Measurements from ENCODE around the gene NANS. TPM values are rescaled to one million over a fixed set of nuclear protein-coding genes. Genes with fewer than 3 reads are reported as not detected.

NANS gene
- total and polyA plus RNA-seq, 4 donors, result 23.4 to 55.4 (median 42.8) TPM

DNA sequence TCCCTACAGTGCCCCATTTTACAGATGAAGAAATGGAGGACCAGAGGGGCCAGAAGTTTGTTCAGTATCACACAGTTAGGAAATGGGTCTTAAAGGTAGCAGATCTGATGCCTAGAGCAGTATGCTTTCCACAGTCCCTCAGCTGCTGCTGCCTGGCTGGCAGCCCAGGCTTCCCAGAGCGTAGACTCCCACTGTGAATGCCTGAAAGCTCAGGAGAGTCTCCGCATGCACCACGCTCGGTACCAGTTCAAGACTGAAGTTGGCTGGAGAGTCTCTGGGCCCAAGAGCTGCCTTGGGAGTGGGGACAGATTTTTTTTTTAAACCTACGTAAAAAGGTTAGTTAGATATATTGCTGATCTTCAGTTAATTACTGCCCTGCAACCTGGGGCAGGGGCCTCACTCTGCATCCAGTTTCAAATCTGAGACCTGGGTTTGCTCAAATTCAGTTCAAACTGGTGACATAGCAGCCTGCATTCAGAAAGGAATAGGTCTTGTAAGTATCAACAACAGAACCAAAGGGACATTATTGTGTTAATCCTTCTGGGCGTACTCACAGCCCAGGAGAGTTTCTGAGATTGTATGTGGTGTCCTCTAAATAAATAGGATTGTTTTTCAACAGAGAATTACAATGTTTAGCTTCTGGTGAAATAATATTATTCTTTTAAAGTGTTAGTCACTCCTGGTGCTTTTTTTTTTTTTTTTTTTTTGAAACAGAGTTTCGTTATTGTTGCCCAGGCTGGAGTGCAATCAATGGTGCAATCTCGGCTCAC is 8.3 kb downstream of the NANS start:
- Histone ChIP-seq H3K27me3 (ENCODE audit: control insufficient read depth in 4 of 4, insufficient read depth in 4 of 4, low read length in 3 of 4) (no peaks in the 10 kb centered on the region), H3K9ac (ENCODE audit: low read depth in 1 of 2, low read length in 2 of 2) (no peak overlapping the region), H3K9me3 (ENCODE audit: control insufficient read depth in 4 of 4, low read length in 3 of 4) (no peaks in the 10 kb centered on the region), H3K4me3 (ENCODE audit: low read depth in 1 of 3, low read length in 3 of 3) (no peak overlapping the region), H3K4me1 (ENCODE audit: control insufficient read depth in 4 of 4, insufficient read depth in 4 of 4, low read length in 3 of 4) (peaks cover 0 to 5% (median 0%) of the 10 kb centered on the region in 4 donors), H3K27ac (ENCODE audit: low read depth in 1 of 2, low read length in 2 of 2) (no peak overlapping the region), H3K36me3 (ENCODE audit: control insufficient read depth in 4 of 4, insufficient read depth in 3 of 4, low read depth in 1 of 4, low read length in 3 of 4) (peaks cover 10 to 28% (median 13%) of the 10 kb centered on the region in 4 donors)
- no peak for TF ChIP-seq HNF4G (IDR thresholded peaks at IDR 0.05)
- WGBS, result 95% methylated on average over 8 of the region's 8 CpGs
- DNase-seq (ENCODE audit: low spot score), result no peak

DNA sequence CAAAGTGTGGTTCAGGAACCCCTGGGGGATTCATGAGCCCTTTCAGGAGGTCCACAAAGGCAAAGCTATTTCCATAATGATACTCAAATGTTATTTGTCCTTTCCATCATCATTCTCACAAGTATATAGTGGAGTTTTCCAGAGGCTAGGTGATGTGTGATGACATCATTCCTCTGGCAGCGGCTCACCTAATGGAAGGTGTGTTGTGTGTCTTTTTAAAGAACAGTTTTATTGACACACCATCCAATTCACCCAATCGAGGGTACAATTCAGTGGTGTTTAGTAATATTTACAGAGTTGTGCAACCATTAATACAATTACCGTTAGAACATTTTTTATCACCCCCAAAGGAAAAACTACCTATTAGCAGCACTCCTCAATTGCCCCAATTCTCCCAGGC is 9.7 kb downstream of the NANS start:
- Histone ChIP-seq H3K4me1 (ENCODE audit: control insufficient read depth in 4 of 4, insufficient read depth in 4 of 4, low read length in 3 of 4) (peaks cover 0 to 5% (median 0%) of the 10 kb centered on the region in 4 donors), H3K36me3 (ENCODE audit: control insufficient read depth in 4 of 4, insufficient read depth in 3 of 4, low read depth in 1 of 4, low read length in 3 of 4) (peaks cover 7 to 23% (median 11%) of the 10 kb centered on the region in 4 donors), H3K27me3 (ENCODE audit: control insufficient read depth in 4 of 4, insufficient read depth in 4 of 4, low read length in 3 of 4) (no peaks in the 10 kb centered on the region), H3K9ac (ENCODE audit: low read depth in 1 of 2, low read length in 2 of 2) (no peak overlapping the region), H3K27ac (ENCODE audit: low read depth in 1 of 2, low read length in 2 of 2) (no peak overlapping the region), H3K4me3 (ENCODE audit: low read depth in 1 of 3, low read length in 3 of 3) (no peak overlapping the region), H3K9me3 (ENCODE audit: control insufficient read depth in 4 of 4, low read length in 3 of 4) (no peaks in the 10 kb centered on the region)
- TF ChIP-seq YY1 (IDR thresholded peaks at IDR 0.05) (peak; percentile 35), SP1 (IDR thresholded peaks at IDR 0.05) (no peak), FOXA1 (IDR thresholded peaks at IDR 0.05) (no peak), RAD21 (IDR thresholded peaks at IDR 0.05) (no peak), EGR1 (IDR thresholded peaks at IDR 0.05; ENCODE audit: low read depth in 2 of 2) (no peak), HNF4G (IDR thresholded peaks at IDR 0.05) (no peak), RXRA (IDR thresholded peaks at IDR 0.05) (peak in 1 of 2 donors; percentile 56), FOXA2 (IDR thresholded peaks at IDR 0.05) (peak; percentile 39), NR2F2 (IDR thresholded peaks at IDR 0.05) (no peak), HNF4A (conservative IDR thresholded peaks at IDR 0.05) (peak in 1 of 2 donors; percentile 56), GABPA (IDR thresholded peaks at IDR 0.05 in 1 of 2, conservative IDR thresholded peaks at IDR 0.05 in 1 of 2) (no peak), TAF1 (conservative IDR thresholded peaks at IDR 0.05) (no peak), JUND (IDR thresholded peaks at IDR 0.05) (peak; percentile 54 to 76)
- TF ChIP-seq, protein P1, sequence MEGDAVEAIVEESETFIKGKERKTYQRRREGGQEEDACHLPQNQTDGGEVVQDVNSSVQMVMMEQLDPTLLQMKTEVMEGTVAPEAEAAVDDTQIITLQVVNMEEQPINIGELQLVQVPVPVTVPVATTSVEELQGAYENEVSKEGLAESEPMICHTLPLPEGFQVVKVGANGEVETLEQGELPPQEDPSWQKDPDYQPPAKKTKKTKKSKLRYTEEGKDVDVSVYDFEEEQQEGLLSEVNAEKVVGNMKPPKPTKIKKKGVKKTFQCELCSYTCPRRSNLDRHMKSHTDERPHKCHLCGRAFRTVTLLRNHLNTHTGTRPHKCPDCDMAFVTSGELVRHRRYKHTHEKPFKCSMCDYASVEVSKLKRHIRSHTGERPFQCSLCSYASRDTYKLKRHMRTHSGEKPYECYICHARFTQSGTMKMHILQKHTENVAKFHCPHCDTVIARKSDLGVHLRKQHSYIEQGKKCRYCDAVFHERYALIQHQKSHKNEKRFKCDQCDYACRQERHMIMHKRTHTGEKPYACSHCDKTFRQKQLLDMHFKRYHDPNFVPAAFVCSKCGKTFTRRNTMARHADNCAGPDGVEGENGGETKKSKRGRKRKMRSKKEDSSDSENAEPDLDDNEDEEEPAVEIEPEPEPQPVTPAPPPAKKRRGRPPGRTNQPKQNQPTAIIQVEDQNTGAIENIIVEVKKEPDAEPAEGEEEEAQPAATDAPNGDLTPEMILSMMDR (IDR thresholded peaks at IDR 0.05; ENCODE audit: low read depth, low read length, missing input control), result no peak
- TF ChIP-seq, protein P2, sequence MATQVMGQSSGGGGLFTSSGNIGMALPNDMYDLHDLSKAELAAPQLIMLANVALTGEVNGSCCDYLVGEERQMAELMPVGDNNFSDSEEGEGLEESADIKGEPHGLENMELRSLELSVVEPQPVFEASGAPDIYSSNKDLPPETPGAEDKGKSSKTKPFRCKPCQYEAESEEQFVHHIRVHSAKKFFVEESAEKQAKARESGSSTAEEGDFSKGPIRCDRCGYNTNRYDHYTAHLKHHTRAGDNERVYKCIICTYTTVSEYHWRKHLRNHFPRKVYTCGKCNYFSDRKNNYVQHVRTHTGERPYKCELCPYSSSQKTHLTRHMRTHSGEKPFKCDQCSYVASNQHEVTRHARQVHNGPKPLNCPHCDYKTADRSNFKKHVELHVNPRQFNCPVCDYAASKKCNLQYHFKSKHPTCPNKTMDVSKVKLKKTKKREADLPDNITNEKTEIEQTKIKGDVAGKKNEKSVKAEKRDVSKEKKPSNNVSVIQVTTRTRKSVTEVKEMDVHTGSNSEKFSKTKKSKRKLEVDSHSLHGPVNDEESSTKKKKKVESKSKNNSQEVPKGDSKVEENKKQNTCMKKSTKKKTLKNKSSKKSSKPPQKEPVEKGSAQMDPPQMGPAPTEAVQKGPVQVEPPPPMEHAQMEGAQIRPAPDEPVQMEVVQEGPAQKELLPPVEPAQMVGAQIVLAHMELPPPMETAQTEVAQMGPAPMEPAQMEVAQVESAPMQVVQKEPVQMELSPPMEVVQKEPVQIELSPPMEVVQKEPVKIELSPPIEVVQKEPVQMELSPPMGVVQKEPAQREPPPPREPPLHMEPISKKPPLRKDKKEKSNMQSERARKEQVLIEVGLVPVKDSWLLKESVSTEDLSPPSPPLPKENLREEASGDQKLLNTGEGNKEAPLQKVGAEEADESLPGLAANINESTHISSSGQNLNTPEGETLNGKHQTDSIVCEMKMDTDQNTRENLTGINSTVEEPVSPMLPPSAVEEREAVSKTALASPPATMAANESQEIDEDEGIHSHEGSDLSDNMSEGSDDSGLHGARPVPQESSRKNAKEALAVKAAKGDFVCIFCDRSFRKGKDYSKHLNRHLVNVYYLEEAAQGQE (IDR thresholded peaks at IDR 0.05), result peak; percentile 41
- TF ChIP-seq, protein P3, sequence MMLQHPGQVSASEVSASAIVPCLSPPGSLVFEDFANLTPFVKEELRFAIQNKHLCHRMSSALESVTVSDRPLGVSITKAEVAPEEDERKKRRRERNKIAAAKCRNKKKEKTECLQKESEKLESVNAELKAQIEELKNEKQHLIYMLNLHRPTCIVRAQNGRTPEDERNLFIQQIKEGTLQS (IDR thresholded peaks at IDR 0.05), result peak; percentile 42
- TF ChIP-seq, protein P4, sequence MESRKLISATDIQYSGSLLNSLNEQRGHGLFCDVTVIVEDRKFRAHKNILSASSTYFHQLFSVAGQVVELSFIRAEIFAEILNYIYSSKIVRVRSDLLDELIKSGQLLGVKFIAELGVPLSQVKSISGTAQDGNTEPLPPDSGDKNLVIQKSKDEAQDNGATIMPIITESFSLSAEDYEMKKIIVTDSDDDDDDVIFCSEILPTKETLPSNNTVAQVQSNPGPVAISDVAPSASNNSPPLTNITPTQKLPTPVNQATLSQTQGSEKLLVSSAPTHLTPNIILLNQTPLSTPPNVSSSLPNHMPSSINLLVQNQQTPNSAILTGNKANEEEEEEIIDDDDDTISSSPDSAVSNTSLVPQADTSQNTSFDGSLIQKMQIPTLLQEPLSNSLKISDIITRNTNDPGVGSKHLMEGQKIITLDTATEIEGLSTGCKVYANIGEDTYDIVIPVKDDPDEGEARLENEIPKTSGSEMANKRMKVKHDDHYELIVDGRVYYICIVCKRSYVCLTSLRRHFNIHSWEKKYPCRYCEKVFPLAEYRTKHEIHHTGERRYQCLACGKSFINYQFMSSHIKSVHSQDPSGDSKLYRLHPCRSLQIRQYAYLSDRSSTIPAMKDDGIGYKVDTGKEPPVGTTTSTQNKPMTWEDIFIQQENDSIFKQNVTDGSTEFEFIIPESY (IDR thresholded peaks at IDR 0.05), result peak; percentile 28
- TF ChIP-seq, protein P5, sequence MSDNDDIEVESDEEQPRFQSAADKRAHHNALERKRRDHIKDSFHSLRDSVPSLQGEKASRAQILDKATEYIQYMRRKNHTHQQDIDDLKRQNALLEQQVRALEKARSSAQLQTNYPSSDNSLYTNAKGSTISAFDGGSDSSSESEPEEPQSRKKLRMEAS (IDR thresholded peaks at IDR 0.05), result no peak
- WGBS, result 38% methylated on average over 3 of the region's 3 CpGs
- DNase-seq (ENCODE audit: low spot score), result no peak
